ENCODE data around the gene SMIM41.

SMIM41 gene

GRCh38 chr12:52050758-52051541 is 28.6 kb upstream of the SMIM41 start, which contains the start of gene NR4A1:
Gene NR4A1, plus strand, starts transcription at chr12:52051442. Its CDS starts 2,887 bp downstream, at chr12:52054329.
- peak; percentile 72 for DNase-seq (ENCODE audit: low read depth, low spot score)
- peaks cover 32% of the 10 kb centered on the region for H3K27me3 ChIP-seq (ENCODE audit: insufficient read depth, insufficient read length)
- peaks cover 8% of the 10 kb centered on the region for H3K4me1 ChIP-seq (ENCODE audit: insufficient read depth, insufficient read length)

GRCh38 chr12:52052468-52053186 is 26.9 kb upstream of the SMIM41 start:
- DNase-seq (ENCODE audit: low read depth, low spot score): no peak
- peaks cover 8% of the 10 kb centered on the region for H3K4me1 ChIP-seq (ENCODE audit: insufficient read depth, insufficient read length)
- peaks cover 45% of the 10 kb centered on the region for H3K36me3 ChIP-seq (ENCODE audit: insufficient read depth, insufficient read length, low read length)
- no peak for TF ChIP-seq ZNF274 (IDR thresholded peaks at IDR 0.05; ENCODE audit: low read depth, low read length)
- no peak for TF ChIP-seq YY1 (IDR thresholded peaks at IDR 0.05; ENCODE audit: insufficient read depth, insufficient read length)
- no peak for TF ChIP-seq SUZ12 (IDR thresholded peaks at IDR 0.05; ENCODE audit: extremely low read depth, insufficient read depth, insufficient read length)
- peak overlapping the region; percentile 93 for H3K9ac ChIP-seq (ENCODE audit: insufficient read length, low read depth)
- no peaks in the 10 kb centered on the region for H3K9me3 ChIP-seq (ENCODE audit: insufficient read depth, low read length)
- peak overlapping the region; percentile 90 for H3K4me3 ChIP-seq (ENCODE audit: insufficient read length, low read depth)
- peaks cover 32% of the 10 kb centered on the region for H3K27me3 ChIP-seq (ENCODE audit: insufficient read depth, insufficient read length)

More at GRCh38 chr12:52050758-52051541, 28.6 kb upstream of the SMIM41 start, which contains the start of gene NR4A1:
- peak within 1 kb of the TSS; percentile 93 for H3K9ac ChIP-seq (ENCODE audit: insufficient read length, low read depth)
- H3K4me3 ChIP-seq (ENCODE audit: insufficient read length, low read depth): peak within 1 kb of the TSS; percentile 90
- peaks cover 42% of the 10 kb centered on the region for H3K36me3 ChIP-seq (ENCODE audit: insufficient read depth, insufficient read length, low read length)
- no peaks in the 10 kb centered on the region for H3K9me3 ChIP-seq (ENCODE audit: insufficient read depth, low read length)
- TF ChIP-seq YY1 (IDR thresholded peaks at IDR 0.05; ENCODE audit: insufficient read depth, insufficient read length) (no peak), SUZ12 (IDR thresholded peaks at IDR 0.05; ENCODE audit: extremely low read depth, insufficient read depth, insufficient read length) (no peak), ZNF274 (IDR thresholded peaks at IDR 0.05; ENCODE audit: low read depth, low read length) (no peak)

GRCh38 chr12:52053536-52054209 is 25.8 kb upstream of the SMIM41 start:
- no peak overlapping the region for H3K9ac ChIP-seq (ENCODE audit: insufficient read length, low read depth)
- no peak for TF ChIP-seq ZNF274 (IDR thresholded peaks at IDR 0.05; ENCODE audit: low read depth, low read length)
- TF ChIP-seq YY1 (IDR thresholded peaks at IDR 0.05; ENCODE audit: insufficient read depth, insufficient read length): no peak
- TF ChIP-seq SUZ12 (IDR thresholded peaks at IDR 0.05; ENCODE audit: extremely low read depth, insufficient read depth, insufficient read length): no peak

GRCh38 chr12:52054231-52054832 is 25.2 kb upstream of the SMIM41 start:
- DNase-seq (ENCODE audit: low read depth, low spot score): no peak
- Histone ChIP-seq H3K9me3 (ENCODE audit: insufficient read depth, low read length) (no peaks in the 10 kb centered on the region), H3K27me3 (ENCODE audit: insufficient read depth, insufficient read length) (peaks cover 25% of the 10 kb centered on the region), H3K4me3 (ENCODE audit: insufficient read length, low read depth) (no peak overlapping the region), H3K9ac (ENCODE audit: insufficient read length, low read depth) (no peak overlapping the region), H3K36me3 (ENCODE audit: insufficient read depth, insufficient read length, low read length) (peaks cover 61% of the 10 kb centered on the region), H3K4me1 (ENCODE audit: insufficient read depth, insufficient read length) (peaks cover 8% of the 10 kb centered on the region)
- TF ChIP-seq YY1 (IDR thresholded peaks at IDR 0.05; ENCODE audit: insufficient read depth, insufficient read length) (no peak), SUZ12 (IDR thresholded peaks at IDR 0.05; ENCODE audit: extremely low read depth, insufficient read depth, insufficient read length) (no peak), ZNF274 (IDR thresholded peaks at IDR 0.05; ENCODE audit: low read depth, low read length) (no peak)

More at GRCh38 chr12:52053536-52054209, 25.8 kb upstream of the SMIM41 start:
- Histone ChIP-seq H3K4me1 (ENCODE audit: insufficient read depth, insufficient read length) (peaks cover 8% of the 10 kb centered on the region), H3K9me3 (ENCODE audit: insufficient read depth, low read length) (no peaks in the 10 kb centered on the region), H3K27me3 (ENCODE audit: insufficient read depth, insufficient read length) (peaks cover 32% of the 10 kb centered on the region), H3K4me3 (ENCODE audit: insufficient read length, low read depth) (no peak overlapping the region), H3K36me3 (ENCODE audit: insufficient read depth, insufficient read length, low read length) (peaks cover 54% of the 10 kb centered on the region)
- DNase-seq (ENCODE audit: low read depth, low spot score): no peak

- H3K36me3 ChIP-seq (ENCODE audit: insufficient read depth, insufficient read length, low read length): peaks cover 68% of the 10 kb centered on the region
- H3K9ac ChIP-seq (ENCODE audit: insufficient read length, low read depth): no peak overlapping the region
- DNase-seq (ENCODE audit: low read depth, low spot score): no peak
These were observed 24.4 kb upstream of the SMIM41 start for GRCh38 chr12:52054833-52055730.

More at GRCh38 chr12:52054833-52055730, 24.4 kb upstream of the SMIM41 start:
- TF ChIP-seq YY1 (IDR thresholded peaks at IDR 0.05; ENCODE audit: insufficient read depth, insufficient read length): no peak
- TF ChIP-seq SUZ12 (IDR thresholded peaks at IDR 0.05; ENCODE audit: extremely low read depth, insufficient read depth, insufficient read length): no peak
- TF ChIP-seq ZNF274 (IDR thresholded peaks at IDR 0.05; ENCODE audit: low read depth, low read length): no peak
- peaks cover 18% of the 10 kb centered on the region for H3K27me3 ChIP-seq (ENCODE audit: insufficient read depth, insufficient read length)
- no peaks in the 10 kb centered on the region for H3K9me3 ChIP-seq (ENCODE audit: insufficient read depth, low read length)
- no peak overlapping the region for H3K4me3 ChIP-seq (ENCODE audit: insufficient read length, low read depth)
- peaks cover 8% of the 10 kb centered on the region for H3K4me1 ChIP-seq (ENCODE audit: insufficient read depth, insufficient read length)
